Activated CD4-positive, CD25-positive, alpha-beta regulatory T cell treated with anti-CD3 and anti-CD28 coated beads, Interleukin-2, amount 50 U/mL, for 24 hours (primary cell): ENCODE results near the gene ING5.

Source experiments
- ATAC-seq, 2 donors: fragments of 150-1000 bp; cut with Tn5 transposase; one replicate each; pipeline ENCODE4 v1.10.0; 2021; ENCODE audit warnings: mild to moderate bottlenecking in 1 of 2, moderate library complexity in 1 of 2

ING5 gene

GRCh38 chr2:241673189-241673663, 28.6 kb upstream of the ING5 start:
- ATAC-seq = no peak

GRCh38 chr2:241673797-241674725, 27.8 kb upstream of the ING5 start:
- ATAC-seq = no peak

- no peak for ATAC-seq
Measured at GRCh38 chr2:241675885-241676284, 26.0 kb upstream of the ING5 start.

- no peak for ATAC-seq
Measured at GRCh38 chr2:241676665-241677064, 25.2 kb upstream of the ING5 start.

GRCh38 chr2:241677392-241677791, 24.4 kb upstream of the ING5 start:
- no peak for ATAC-seq

GRCh38 chr2:241678307-241678706, 23.5 kb upstream of the ING5 start:
- ATAC-seq = no peak

- no peak for ATAC-seq
Measured at GRCh38 chr2:241678784-241679540, 22.9 kb upstream of the ING5 start.

GRCh38 chr2:241680044-241680443, 21.8 kb upstream of the ING5 start:
- no peak for ATAC-seq

- ATAC-seq = peak in 1 of 2 donors; percentile 17
Measured at GRCh38 chr2:241680827-241681599, 20.8 kb upstream of the ING5 start.

GRCh38 chr2:241686324-241686649, 15.6 kb upstream of the ING5 start:
- ATAC-seq = peak; percentile 0 to 2

GRCh38 chr2:241686650-241687425, 15.0 kb upstream of the ING5 start, which contains the start of gene DTYMK:
Gene DTYMK, minus strand, starts transcription at chr2:241686815. Its CDS starts 32 bp downstream, at chr2:241686783.
- ATAC-seq = peak; percentile 97

GRCh38 chr2:241689306-241689705, 12.5 kb upstream of the ING5 start:
- ATAC-seq = no peak

GRCh38 chr2:241690202-241690717, 11.6 kb upstream of the ING5 start:
- ATAC-seq = no peak

- ATAC-seq = no peak
Measured at GRCh38 chr2:241692448-241692847, 9.4 kb upstream of the ING5 start.

GRCh38 chr2:241695651-241696050, 6.2 kb upstream of the ING5 start:
- no peak for ATAC-seq

GRCh38 chr2:241701149-241701398, 765 bp upstream of the ING5 start:
- ATAC-seq = no peak

- peak; percentile 62 to 65 for ATAC-seq
Measured at GRCh38 chr2:241702155-241703031, 554 bp downstream of the ING5 start.

- no peak for ATAC-seq
Measured at GRCh38 chr2:241703032-241703604, 1.3 kb downstream of the ING5 start.

GRCh38 chr2:241706537-241706936, 4.7 kb downstream of the ING5 start:
- no peak for ATAC-seq

- ATAC-seq = no peak
Measured at GRCh38 chr2:241708879-241709278, 7.0 kb downstream of the ING5 start.

GRCh38 chr2:241719093-241719492, 17.3 kb downstream of the ING5 start:
- ATAC-seq = no peak
